GM12891 (cell line): ENCODE measurements around the gene GRB14.

Experiments used
- PAX5 ChIP-seq: IDR thresholded peaks from 2 replicates; pipeline ENCODE4 v1.6.1; 2011; ENCODE audit warnings: low read length, moderate library complexity, mild to moderate bottlenecking; ENCODE audit not compliant: insufficient read depth, severe bottlenecking
- POLR2A ChIP-seq: IDR thresholded peaks from 2 replicates; pipeline ENCODE4 v1.6.1; 2011; ENCODE audit warnings: low read depth, low read length, control low read depth
- POLR2AphosphoS5 ChIP-seq: IDR thresholded peaks from 2 replicates; pipeline ENCODE4 v1.6.1; 2011; ENCODE audit warnings: low read depth, low read length, control low read depth
- POU2F2 ChIP-seq: IDR thresholded peaks from 2 replicates; pipeline ENCODE4 v1.6.1; 2011; ENCODE audit warnings: low read depth, mild to moderate bottlenecking, control low read depth, low read length, moderate library complexity
- SPI1 ChIP-seq: IDR thresholded peaks from 2 replicates; pipeline ENCODE4 v1.6.1; 2011; ENCODE audit warnings: low read depth, low read length, control low read depth
- TAF1 ChIP-seq: IDR thresholded peaks from 2 replicates; pipeline ENCODE4 v1.6.1; 2011; ENCODE audit warnings: low read depth, low read length, control low read depth

DNA sequence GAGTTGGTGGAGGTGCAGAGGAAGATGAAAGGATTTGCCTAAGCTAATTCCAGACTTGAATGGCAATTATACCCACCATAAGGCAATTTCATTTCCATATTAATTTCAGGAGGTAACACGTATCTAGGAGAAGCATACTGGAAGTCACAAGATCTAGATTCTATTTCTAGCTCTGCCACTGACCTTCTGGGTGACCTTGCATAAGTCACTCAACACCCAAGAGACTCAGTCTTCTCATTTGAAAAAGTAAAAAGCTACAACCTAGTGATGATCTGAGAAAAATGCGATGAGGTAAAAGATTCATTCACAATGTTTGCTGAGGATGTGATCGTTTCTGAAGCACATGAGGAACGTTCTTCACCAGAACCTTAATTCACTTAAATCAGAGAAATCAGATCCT lies 55.9 kb downstream of the GRB14 start:
- no peak for TF ChIP-seq POLR2A
- TF ChIP-seq PAX5, result no peak
- TF ChIP-seq TAF1, result no peak
- TF ChIP-seq POLR2AphosphoS5, result no peak
- no peak for TF ChIP-seq SPI1
- no peak for TF ChIP-seq POU2F2
